D721Med (cell line): ENCODE results near the gene VIPR2.
"Not testable (repeated sequence)": the region's sequence is repeated elsewhere in the genome, so short reads cannot be mapped to it uniquely, and the experiment has no call there.

Experiments used
- DNase-seq: peaks from one replicate; pipeline ENCODE4 v3.0.0; 2011; ENCODE audit warnings: low spot score; ENCODE audit not compliant: insufficient read length
- FAIRE-seq: peaks from 2 replicates; lab custom pipeline; 2011; peaks lifted over from hg19 to GRCh38; lab: Jason Lieb, UNC
- TF ChIP-seq, protein P1 (sequence below): IDR thresholded peaks from 2 replicates; pipeline ENCODE4 v1.5.1; 2012; ENCODE audit warnings: mild to moderate bottlenecking, control low read depth; ENCODE audit not compliant: insufficient read depth; ENCODE audit errors: missing control alignments

VIPR2 gene

DNA sequence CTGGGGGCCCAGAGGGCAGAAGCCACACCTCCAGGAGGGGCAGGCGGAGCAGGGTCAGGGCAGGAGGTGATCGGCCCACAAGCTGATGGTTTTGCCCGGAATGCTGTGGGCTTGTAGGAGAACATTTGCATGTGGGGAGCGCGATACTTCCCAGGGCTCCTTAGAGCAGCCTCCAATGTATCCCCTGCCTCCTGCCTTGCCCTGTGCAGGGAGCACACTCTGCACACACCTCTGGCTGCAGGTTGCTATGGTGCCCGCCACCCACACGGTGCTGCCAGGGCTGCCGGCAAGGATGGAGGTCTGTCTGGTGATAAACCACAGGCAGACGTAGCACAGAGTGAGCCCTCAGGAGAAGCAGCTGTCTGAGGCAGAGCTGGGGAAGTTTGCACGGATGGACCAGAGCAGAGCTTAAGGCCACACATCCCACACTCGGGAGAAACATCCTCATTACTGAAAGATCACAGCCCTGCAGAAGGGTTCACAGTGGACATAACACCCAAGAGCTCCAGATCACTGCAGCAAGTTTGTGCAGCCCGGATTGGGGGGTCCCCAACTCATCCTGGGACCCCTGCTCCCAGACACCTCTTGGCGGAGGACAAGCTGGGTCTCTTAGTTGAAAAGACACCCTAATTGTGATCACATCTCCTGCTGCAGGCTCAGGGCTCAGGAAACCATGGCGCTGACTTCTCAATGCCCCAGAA, 41.8 kb downstream of the VIPR2 start:
- DNase-seq (no peak), FAIRE-seq (no peak)
- TF ChIP-seq, protein P1, sequence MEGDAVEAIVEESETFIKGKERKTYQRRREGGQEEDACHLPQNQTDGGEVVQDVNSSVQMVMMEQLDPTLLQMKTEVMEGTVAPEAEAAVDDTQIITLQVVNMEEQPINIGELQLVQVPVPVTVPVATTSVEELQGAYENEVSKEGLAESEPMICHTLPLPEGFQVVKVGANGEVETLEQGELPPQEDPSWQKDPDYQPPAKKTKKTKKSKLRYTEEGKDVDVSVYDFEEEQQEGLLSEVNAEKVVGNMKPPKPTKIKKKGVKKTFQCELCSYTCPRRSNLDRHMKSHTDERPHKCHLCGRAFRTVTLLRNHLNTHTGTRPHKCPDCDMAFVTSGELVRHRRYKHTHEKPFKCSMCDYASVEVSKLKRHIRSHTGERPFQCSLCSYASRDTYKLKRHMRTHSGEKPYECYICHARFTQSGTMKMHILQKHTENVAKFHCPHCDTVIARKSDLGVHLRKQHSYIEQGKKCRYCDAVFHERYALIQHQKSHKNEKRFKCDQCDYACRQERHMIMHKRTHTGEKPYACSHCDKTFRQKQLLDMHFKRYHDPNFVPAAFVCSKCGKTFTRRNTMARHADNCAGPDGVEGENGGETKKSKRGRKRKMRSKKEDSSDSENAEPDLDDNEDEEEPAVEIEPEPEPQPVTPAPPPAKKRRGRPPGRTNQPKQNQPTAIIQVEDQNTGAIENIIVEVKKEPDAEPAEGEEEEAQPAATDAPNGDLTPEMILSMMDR, result no peak

DNA sequence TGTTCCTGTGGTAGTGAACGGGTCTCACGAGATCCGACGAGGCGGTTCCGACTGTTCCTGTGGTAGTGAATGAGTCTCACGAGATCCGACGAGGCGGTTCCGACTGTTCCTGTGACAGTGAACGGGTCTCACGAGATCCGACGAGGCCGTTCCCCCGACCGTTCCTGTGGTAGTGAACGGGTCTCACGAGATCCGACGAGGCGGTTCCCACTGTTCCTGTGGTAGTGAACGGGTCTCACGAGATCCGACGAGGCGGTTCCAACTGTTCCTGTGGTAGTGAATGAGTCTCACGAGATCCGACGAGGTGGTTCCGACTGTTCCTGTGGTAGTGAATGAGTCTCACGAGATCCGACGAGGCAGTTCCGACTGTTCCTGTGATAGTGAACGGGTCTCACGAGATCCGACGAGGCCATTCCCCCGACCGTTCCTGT, 43.0 kb downstream of the VIPR2 start:
- not testable (repeated sequence) for FAIRE-seq, DNase-seq

DNA sequence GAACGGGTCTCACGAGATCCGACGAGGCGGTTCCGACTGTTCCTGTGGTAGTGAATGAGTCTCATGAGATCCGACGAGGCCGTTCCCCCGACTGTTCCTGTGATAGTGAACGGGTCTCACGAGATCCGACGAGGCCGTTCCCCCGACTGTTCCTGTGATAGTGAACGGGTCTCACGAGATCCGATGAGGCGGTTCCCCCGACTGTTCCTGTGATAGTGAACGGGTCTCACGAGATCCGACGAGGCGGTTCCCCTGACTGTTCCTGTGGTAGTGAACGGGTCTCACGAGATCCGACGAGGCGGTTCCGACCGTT, 43.6 kb downstream of the VIPR2 start:
- FAIRE-seq, DNase-seq: not testable (repeated sequence)

DNA sequence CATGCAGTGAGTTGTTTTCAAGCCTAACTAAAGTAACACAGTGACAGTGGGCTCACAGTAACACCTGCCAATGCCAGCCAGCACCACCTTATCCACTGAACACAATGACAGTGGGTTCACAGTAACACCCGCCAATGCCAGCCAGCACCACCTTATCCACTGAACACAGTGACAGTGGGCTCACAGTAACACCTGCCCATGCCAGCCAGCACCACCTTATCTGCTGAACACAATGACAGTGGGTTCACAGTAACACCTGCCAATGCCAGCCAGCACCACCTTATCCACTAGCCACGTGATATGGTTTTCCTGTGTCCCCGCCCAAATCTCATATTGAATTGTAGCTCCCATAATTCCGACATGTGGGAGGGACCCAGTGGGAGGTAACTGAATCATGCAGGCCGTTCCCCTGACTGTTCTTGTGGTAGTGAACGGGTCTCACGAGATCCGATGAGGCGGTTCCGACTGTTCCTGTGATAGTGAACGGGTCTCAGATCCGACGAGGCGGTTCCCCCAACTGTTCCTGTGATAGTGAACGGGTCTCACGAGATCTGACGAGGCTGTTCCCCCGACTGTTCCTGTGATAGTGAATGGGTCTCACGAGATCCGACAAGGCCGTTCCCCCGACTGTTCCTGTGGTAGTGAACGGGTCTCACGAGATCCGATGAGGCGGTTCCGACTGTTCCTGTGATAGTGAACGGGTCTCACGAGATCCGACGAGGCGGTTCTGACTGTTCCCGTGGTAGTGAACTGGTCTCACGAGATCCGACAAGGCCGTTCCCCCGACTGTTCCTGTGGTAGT, 44.2 kb downstream of the VIPR2 start:
- not testable (repeated sequence) for FAIRE-seq

DNA sequence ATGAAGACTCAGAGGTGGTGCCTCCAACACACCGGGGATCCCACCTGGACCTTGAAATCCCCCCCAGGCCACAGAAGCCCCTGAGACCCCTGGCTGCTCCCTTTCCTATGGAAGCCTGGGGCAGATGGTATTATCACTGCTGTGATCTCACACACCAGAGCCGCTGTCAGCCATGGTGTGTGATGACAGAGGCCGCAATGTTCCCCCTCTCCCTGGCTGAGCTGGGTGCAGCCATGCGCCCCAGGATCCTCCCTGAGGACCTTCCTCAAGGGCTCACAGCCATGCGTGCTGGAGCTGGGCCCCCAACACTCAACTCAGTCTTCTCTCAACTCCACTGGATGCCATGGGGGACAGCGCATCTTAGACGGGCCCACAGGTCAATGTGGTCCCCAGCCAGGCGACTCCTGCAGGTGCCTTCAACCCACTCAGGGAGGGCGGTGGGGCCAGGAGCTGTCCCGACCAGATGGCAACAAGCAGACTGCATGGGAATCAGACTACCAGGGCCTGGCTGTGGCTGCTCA, 44.9 kb downstream of the VIPR2 start:
- DNase-seq, result no peak
- no peak for FAIRE-seq

More for the DNA sequence above, 44.2 kb downstream of the VIPR2 start:
- not testable (repeated sequence) for DNase-seq

DNA sequence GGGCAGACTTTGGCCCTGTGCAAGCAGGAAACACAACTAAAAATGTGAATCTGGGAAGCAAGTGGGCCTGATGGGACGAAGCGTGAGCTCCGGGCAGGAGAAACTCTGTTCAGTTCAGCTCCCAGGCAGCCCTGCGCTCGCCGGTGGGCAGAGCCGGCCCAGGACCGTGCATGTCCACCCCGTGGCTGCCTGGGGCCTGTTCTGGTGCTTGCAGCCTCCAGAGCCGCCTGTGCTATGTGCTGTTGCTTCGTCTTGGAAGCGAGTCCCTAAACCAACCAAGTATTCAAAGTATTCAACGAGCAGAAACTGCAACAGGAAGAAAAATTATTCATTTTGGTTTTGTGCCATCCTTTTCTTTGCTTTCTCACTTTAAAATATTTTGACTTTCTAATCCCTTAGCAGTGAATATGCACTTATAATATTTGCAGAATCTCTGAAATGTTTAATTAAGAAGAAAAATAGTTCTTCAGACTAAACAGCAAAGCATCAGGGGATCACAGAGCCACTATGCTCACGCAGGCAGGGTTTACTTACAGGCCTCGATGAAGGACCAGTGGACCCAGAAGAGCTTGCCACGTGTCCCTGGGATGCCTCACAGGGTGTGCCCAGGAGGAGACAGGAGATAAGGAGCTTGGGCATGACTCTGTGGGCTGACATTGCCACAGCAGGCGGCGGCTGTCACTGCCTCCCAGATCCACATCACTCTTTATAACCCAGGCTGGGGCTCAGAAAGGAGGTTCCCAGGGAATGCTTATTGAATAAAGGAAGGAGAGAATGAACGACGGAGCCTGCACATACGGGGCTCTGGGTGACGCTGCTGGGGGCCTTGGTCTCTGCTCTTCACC, 45.6 kb downstream of the VIPR2 start:
- TF ChIP-seq, protein P1, result no peak
- DNase-seq (no peak), FAIRE-seq (no peak)

More for the DNA sequence above, 44.9 kb downstream of the VIPR2 start:
- TF ChIP-seq, protein P1, result no peak

DNA sequence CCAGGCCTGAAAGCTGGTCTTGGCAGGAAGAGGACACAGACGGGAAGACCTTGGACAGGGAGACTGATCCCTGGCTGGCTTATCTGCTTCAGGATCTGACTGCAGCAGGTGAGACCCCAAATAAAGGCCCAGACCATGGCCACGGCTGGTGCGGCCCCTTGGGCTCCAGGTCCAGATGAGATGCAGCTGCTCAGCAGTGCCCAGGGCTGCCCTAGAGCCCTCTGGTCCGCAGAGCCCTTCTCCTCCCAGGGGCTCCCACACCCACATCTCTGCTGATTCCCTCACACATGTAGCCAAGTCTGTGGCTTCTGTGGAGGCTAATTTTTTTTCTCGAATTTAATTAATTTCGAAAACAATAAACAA, 46.3 kb downstream of the VIPR2 start:
- TF ChIP-seq, protein P1, result no peak
- FAIRE-seq, result no peak
- no peak for DNase-seq

DNA sequence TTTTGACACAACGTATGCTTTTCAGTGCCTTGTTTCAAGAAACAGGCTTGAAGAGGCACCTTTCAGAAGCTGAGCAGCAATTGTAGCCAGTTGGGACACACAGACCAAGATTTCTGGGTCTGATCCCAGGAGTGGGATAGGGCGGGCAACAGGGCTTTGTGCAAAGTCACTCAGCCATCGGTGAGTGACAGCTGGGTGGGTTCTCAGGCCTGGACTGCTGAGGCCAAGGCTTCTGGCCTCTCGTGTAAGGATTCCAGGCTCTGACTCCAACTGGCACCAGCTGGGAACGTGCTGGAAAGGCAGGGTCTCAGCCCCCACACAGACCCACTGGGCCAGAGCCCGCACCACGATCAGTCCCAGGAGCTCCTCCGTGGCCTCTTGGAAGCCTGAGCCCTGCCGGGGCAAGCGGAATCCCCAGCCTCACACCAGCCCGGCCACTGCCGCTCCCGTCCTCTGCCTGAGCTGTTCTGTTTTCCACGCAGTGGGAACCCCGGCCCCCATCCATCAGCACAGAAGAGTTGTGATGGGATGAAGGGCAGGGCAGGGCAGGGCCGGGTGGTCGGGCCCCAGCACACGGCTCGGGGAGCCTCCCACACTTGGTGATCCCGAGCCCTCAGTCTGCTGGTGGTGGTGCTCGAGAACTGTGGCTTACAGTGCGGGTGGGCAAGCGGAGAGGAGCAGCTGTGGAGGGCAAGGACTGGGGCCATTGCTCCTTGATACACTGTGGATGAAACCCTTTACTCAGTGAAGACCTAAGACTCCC, 46.8 kb downstream of the VIPR2 start:
- TF ChIP-seq, protein P1, result no peak
- no peak for FAIRE-seq
- no peak for DNase-seq
